Activated CD4-positive, alpha-beta memory T cell treated with anti-CD3 and anti-CD28 coated beads, Interleukin-2, amount 10 ng/mL, durations not matched to agents 7 days and 5 days (primary cell): Measurements from ENCODE around the gene FMO5. TPM values are rescaled to one million over a fixed set of nuclear protein-coding genes. Genes with fewer than 3 reads are reported as not detected.
"Not testable (repeated sequence)": the region's sequence is repeated elsewhere in the genome, so short reads cannot be mapped to it uniquely, and the experiment has no call there.

ENCODE experiments used
- CTCF ChIA-PET: fragments of 350-600 bp; sonication (Branson Sonifier 250); formaldehyde crosslinking; loops from one replicate; lab custom pipeline; 2021; ENCODE audit warnings: antibody characterized with exemption, inconsistent platforms; lab: Charles Lee
- POLR2A ChIA-PET: fragments of 350-600 bp; sonication (Branson Sonifier 250); formaldehyde crosslinking; loops from one replicate; lab custom pipeline; 2021; ENCODE audit warnings: antibody characterized with exemption; lab: Charles Lee
- DNase-seq: peaks from one replicate; pipeline ENCODE4 v3.0.0-alpha.2; 2020
- H3K27ac Mint-ChIP-seq: one replicate; pipeline ENCODE4 v1.8.0; 2021; ENCODE audit warnings: mild to moderate bottlenecking, mixed read lengths
- H3K27me3 Mint-ChIP-seq: one replicate; pipeline ENCODE4 v1.8.0; 2021; ENCODE audit warnings: mixed read lengths
- H3K36me3 Mint-ChIP-seq: one replicate; pipeline ENCODE4 v1.8.0; 2021; ENCODE audit warnings: low read depth, mixed read lengths
- H3K4me1 Mint-ChIP-seq: one replicate; pipeline ENCODE4 v1.8.0; 2021; ENCODE audit warnings: mixed read lengths
- H3K4me3 Mint-ChIP-seq: one replicate; pipeline ENCODE4 v1.8.0; 2021; ENCODE audit warnings: mild to moderate bottlenecking, mixed read lengths
- H3K9me3 Mint-ChIP-seq: one replicate; pipeline ENCODE4 v1.8.0; 2021; ENCODE audit warnings: mixed read lengths
- total RNA-seq, 2 experiments: library from RNA; stranded (reverse); gene quantifications; one replicate each; pipeline ENCODE4 v1.2.3, GENCODE V29; 2021

FMO5 gene
- total RNA-seq, 2 experiments from 2014 or later = 0.53 to 0.73 TPM

GRCh38 chr1:147246044-147246690, 21.0 kb upstream of the FMO5 start:
- H3K36me3 Mint-ChIP-seq = peaks cover 24% of the 10 kb centered on the region
- no peaks in the 10 kb centered on the region for H3K27me3 Mint-ChIP-seq
- H3K9me3 Mint-ChIP-seq = no peaks in the 10 kb centered on the region
- no peak for DNase-seq
- H3K27ac Mint-ChIP-seq = peak overlapping the region; percentile 40
- peaks cover 66% of the 10 kb centered on the region for H3K4me1 Mint-ChIP-seq
- no peak overlapping the region for H3K4me3 Mint-ChIP-seq
- POLR2A ChIA-PET = interaction anchor here (1.3 kb wide), 1 partner anchor 162 kb away, joined by 3 read pairs; no protein-coding TSS in a partner anchor
- CTCF ChIA-PET = no interaction called here

GRCh38 chr1:147245586-147246021, 20.5 kb upstream of the FMO5 start:
- ChIA-PET POLR2A (interaction anchor here (1.3 to 5.0 kb wide), 2 partner anchors 75 to 161 kb away, joined by 3 to 59 read pairs; partner anchors contain the start of gene PRKAB2), CTCF (no interaction called here)
- H3K4me1 Mint-ChIP-seq = peaks cover 64% of the 10 kb centered on the region
- peak overlapping the region; percentile 40 for H3K27ac Mint-ChIP-seq
- no peak for DNase-seq
- H3K9me3 Mint-ChIP-seq = no peaks in the 10 kb centered on the region
- no peak overlapping the region for H3K4me3 Mint-ChIP-seq
- H3K36me3 Mint-ChIP-seq = peaks cover 24% of the 10 kb centered on the region
- no peaks in the 10 kb centered on the region for H3K27me3 Mint-ChIP-seq

- Mint-ChIP-seq H3K27ac (peak overlapping the region; percentile 40), H3K4me1 (peaks cover 61% of the 10 kb centered on the region), H3K9me3 (no peaks in the 10 kb centered on the region), H3K27me3 (no peaks in the 10 kb centered on the region), H3K4me3 (no peak overlapping the region), H3K36me3 (peaks cover 24% of the 10 kb centered on the region)
- POLR2A ChIA-PET = interaction anchor here (1.3 to 5.0 kb wide), 2 partner anchors 74 to 161 kb away, joined by 3 to 59 read pairs; partner anchors contain the start of gene PRKAB2
- no peak for DNase-seq
- CTCF ChIA-PET = no interaction called here
Measured at GRCh38 chr1:147245129-147245528, 20.0 kb upstream of the FMO5 start.

GRCh38 chr1:147243841-147244240, 18.7 kb upstream of the FMO5 start:
- peak overlapping the region; percentile 95 for H3K4me3 Mint-ChIP-seq
- peaks cover 21% of the 10 kb centered on the region for H3K36me3 Mint-ChIP-seq
- H3K27ac Mint-ChIP-seq = peak overlapping the region; percentile 83
- POLR2A ChIA-PET = interaction anchor here (0.9 to 5.0 kb wide), 3 partner anchors 9 to 159 kb away, joined by 4 to 59 read pairs (median 56); partner anchors contain the start of gene PRKAB2
- no peak for DNase-seq
- CTCF ChIA-PET = interaction anchor here (0.7 to 3.9 kb wide), 9 partner anchors 9 to 164 kb away, joined by 3 to 65 read pairs (median 5); partner anchors contain the start of genes FMO5 and PRKAB2
- peaks cover 3% of the 10 kb centered on the region for H3K27me3 Mint-ChIP-seq
- peaks cover 51% of the 10 kb centered on the region for H3K4me1 Mint-ChIP-seq
- H3K9me3 Mint-ChIP-seq = no peaks in the 10 kb centered on the region

GRCh38 chr1:147243228-147243685, 18.1 kb upstream of the FMO5 start:
- CTCF ChIA-PET = interaction anchor here (0.6 to 3.9 kb wide), 13 partner anchors 9 to 865 kb away, joined by 3 to 65 read pairs (median 4); partner anchors contain the start of genes FMO5 and PRKAB2
- Mint-ChIP-seq H3K36me3 (peaks cover 21% of the 10 kb centered on the region), H3K4me3 (peak overlapping the region; percentile 95), H3K27me3 (peaks cover 3% of the 10 kb centered on the region), H3K9me3 (no peaks in the 10 kb centered on the region), H3K4me1 (peaks cover 47% of the 10 kb centered on the region), H3K27ac (peak overlapping the region; percentile 83)
- POLR2A ChIA-PET = interaction anchor here (0.8 to 5.0 kb wide), 6 partner anchors 9 to 795 kb away, joined by 3 to 59 read pairs (median 12); partner anchors contain the start of genes FMO5 and PRKAB2
- no peak for DNase-seq

- Mint-ChIP-seq H3K27me3 (peaks cover 3% of the 10 kb centered on the region), H3K27ac (peak within 1 kb of the TSS; percentile 83), H3K4me3 (peak within 1 kb of the TSS; percentile 95), H3K9me3 (no peaks in the 10 kb centered on the region), H3K36me3 (peaks cover 21% of the 10 kb centered on the region), H3K4me1 (peaks cover 43% of the 10 kb centered on the region)
- CTCF ChIA-PET = interaction anchor here (0.6 to 3.9 kb wide), 22 partner anchors 10 to 865 kb away, joined by 3 to 65 read pairs (median 4); partner anchors contain the start of genes FMO5 and PRKAB2
- POLR2A ChIA-PET = interaction anchor here (0.8 to 5.0 kb wide), 7 partner anchors 10 to 796 kb away, joined by 3 to 59 read pairs (median 5); partner anchors contain the start of genes FMO5 and PRKAB2
- DNase-seq = peak; percentile 95
Measured at GRCh38 chr1:147242449-147243227, 17.5 kb upstream of the FMO5 start, which contains the start of gene CHD1L. Gene CHD1L, plus strand, starts transcription at chr1:147242684. Its CDS starts 20 bp downstream, at chr1:147242704.

GRCh38 chr1:147241934-147242448, 16.9 kb upstream of the FMO5 start:
- DNase-seq = no peak
- H3K4me3 Mint-ChIP-seq = peak overlapping the region; percentile 79
- ChIA-PET CTCF (interaction anchor here (0.6 to 3.9 kb wide), 13 partner anchors 10 to 651 kb away, joined by 3 to 65 read pairs (median 4); partner anchors contain the start of genes FMO5 and PRKAB2), POLR2A (interaction anchor here (1.6 to 5.0 kb wide), 4 partner anchors 16 to 162 kb away, joined by 5 to 59 read pairs (median 38); partner anchors contain the start of genes FMO5 and PRKAB2)
- peaks cover 3% of the 10 kb centered on the region for H3K27me3 Mint-ChIP-seq
- peaks cover 36% of the 10 kb centered on the region for H3K4me1 Mint-ChIP-seq
- peak overlapping the region; percentile 80 for H3K27ac Mint-ChIP-seq
- peaks cover 17% of the 10 kb centered on the region for H3K36me3 Mint-ChIP-seq
- H3K9me3 Mint-ChIP-seq = no peaks in the 10 kb centered on the region

GRCh38 chr1:147240131-147240721, 15.1 kb upstream of the FMO5 start:
- DNase-seq, H3K27me3 Mint-ChIP-seq, H3K9me3 Mint-ChIP-seq, H3K4me3 Mint-ChIP-seq, H3K36me3 Mint-ChIP-seq, H3K27ac Mint-ChIP-seq: not testable (repeated sequence)
- ChIA-PET CTCF (interaction anchor here (0.6 kb wide), 1 partner anchor 860 kb away, joined by 3 read pairs; no protein-coding TSS in a partner anchor), POLR2A (interaction anchor here (1.0 kb wide), 1 partner anchor 68 kb away, joined by 3 read pairs; no protein-coding TSS in a partner anchor)
- peaks cover 20% of the 10 kb centered on the region for H3K4me1 Mint-ChIP-seq

GRCh38 chr1:147238925-147239820, 14.0 kb upstream of the FMO5 start:
- peaks cover 12% of the 10 kb centered on the region for H3K4me1 Mint-ChIP-seq
- POLR2A ChIA-PET = interaction anchor here (1.0 kb wide), 1 partner anchor 67 kb away, joined by 3 read pairs; no protein-coding TSS in a partner anchor

GRCh38 chr1:147238053-147238902, 13.1 kb upstream of the FMO5 start:
- Mint-ChIP-seq H3K27me3 (peaks cover 3% of the 10 kb centered on the region), H3K4me1 (peaks cover 8% of the 10 kb centered on the region), H3K36me3 (peaks cover 1% of the 10 kb centered on the region), H3K27ac (no peak overlapping the region), H3K4me3 (no peak overlapping the region), H3K9me3 (peaks cover 2% of the 10 kb centered on the region)
- no peak for DNase-seq
- ChIA-PET CTCF (interaction anchor here (1.2 kb wide), 1 partner anchor 65 kb away, joined by 4 read pairs; no protein-coding TSS in a partner anchor), POLR2A (interaction anchor here (2.3 kb wide), 1 partner anchor 154 kb away, joined by 8 read pairs; no protein-coding TSS in a partner anchor)

More at GRCh38 chr1:147238925-147239820, 14.0 kb upstream of the FMO5 start:
- no peak overlapping the region for H3K27ac Mint-ChIP-seq
- DNase-seq = no peak
- H3K27me3 Mint-ChIP-seq = peaks cover 3% of the 10 kb centered on the region
- H3K4me3 Mint-ChIP-seq = no peak overlapping the region
- H3K36me3 Mint-ChIP-seq = peaks cover 7% of the 10 kb centered on the region
- CTCF ChIA-PET = interaction anchor here (0.6 kb wide), 1 partner anchor 859 kb away, joined by 3 read pairs; no protein-coding TSS in a partner anchor
- peaks cover 2% of the 10 kb centered on the region for H3K9me3 Mint-ChIP-seq
